GM12878 (cell line): Measurements from ENCODE around the gene MVK. TPM values are rescaled to one million over a fixed set of nuclear protein-coding genes. Genes with fewer than 3 reads are reported as not detected.

Experiments
- polyA plus RNA-seq, 11 experiments: library from polyadenylated mRNA; depleted of rRNA in 4 of 11; unstranded in 6 of 11; stranded (reverse) in 5 of 11; fragments of >200 nt; fragmentation: Nextera tagmentation in 4 of 11; fragmentation: Illumina TruSeq in 1 of 11; extraction: Ambion mirVana in 4 of 11; extraction: Trizol in 1 of 11; gene quantifications; 1 replicate in 1 of 11; 2 replicates in 10 of 11; pipeline versions ENCODE4 v1.2.1 to v1.2.3, GENCODE V29; 2011 to 2016; ENCODE audit warnings: inconsistent platforms in 2 of 11, missing spikeins in 2 of 11, low read depth in 1 of 11
- total RNA-seq, 4 experiments: library from RNA; depleted of rRNA in 3 of 4; stranded (reverse); fragments of >200 nt in 3 of 4; fragmentation: Illumina TruSeq in 1 of 4; extraction: Trizol in 1 of 4; gene quantifications; 2 replicates each; pipeline versions ENCODE4 v1.2.1 to v1.2.3, GENCODE V29; 2013 to 2021

The MVK gene
- total and polyA plus RNA-seq, 10 of the 15 experiments (the other 5 are each of a cell fraction or from before 2014, with no cell fraction given) = 0.24 to 46.7 (median 31.9) TPM

Other genes starting within 250 kb of the MVK start
- gene MYO1H, start 225.9 kb upstream of the MVK start, total RNA-seq (2014; rRNA removed) = not detected in 2 replicates
- gene MYO1H, start 225.9 kb upstream of the MVK start, total RNA-seq (2014; rRNA removed; fragmentation: Illumina TruSeq; extraction: Trizol) = not detected in 2 replicates
- gene MYO1H, start 225.9 kb upstream of the MVK start, total RNA-seq (2021) = not detected in 2 replicates
- not detected in 2 replicates for gene MYO1H, start 225.9 kb upstream of the MVK start, polyA plus RNA-seq (2011; rRNA removed)
- gene MYO1H, start 225.9 kb upstream of the MVK start, polyA plus RNA-seq (2014; fragmentation: Illumina TruSeq; extraction: Trizol) = not detected in 2 replicates
- under 1 TPM in 1 of 2 experiments, not detected in 1; 0.05 TPM for gene MYO1H, start 225.9 kb upstream of the MVK start, polyA plus RNA-seq (2014; fragmentation: Nextera tagmentation; extraction: Ambion mirVana)
- 0.03 TPM in 1 of 2 replicates, not detected in the other for gene MYO1H, start 225.9 kb upstream of the MVK start, polyA plus RNA-seq (2014; rRNA removed)
- gene MYO1H, start 225.9 kb upstream of the MVK start, polyA plus RNA-seq (2016; fragmentation: Nextera tagmentation; extraction: Ambion mirVana) = not detected
- gene KCTD10, start 96.5 kb upstream of the MVK start, total RNA-seq (2014; rRNA removed) = 22.1 and 36.4 TPM in 2 replicates
- gene KCTD10, start 96.5 kb upstream of the MVK start, total RNA-seq (2014; rRNA removed; fragmentation: Illumina TruSeq; extraction: Trizol) = 23.1 and 24.1 TPM in 2 replicates
- gene KCTD10, start 96.5 kb upstream of the MVK start, total RNA-seq (2021) = 34.0 and 40.5 TPM in 2 replicates
- 51.2 and 52.0 TPM in 2 replicates for gene KCTD10, start 96.5 kb upstream of the MVK start, polyA plus RNA-seq (2011; rRNA removed)
- gene KCTD10, start 96.5 kb upstream of the MVK start, polyA plus RNA-seq (2014; fragmentation: Illumina TruSeq; extraction: Trizol) = 33.3 and 36.3 TPM in 2 replicates
- gene KCTD10, start 96.5 kb upstream of the MVK start, polyA plus RNA-seq (2014; fragmentation: Nextera tagmentation; extraction: Ambion mirVana) = 10 to 100 TPM in 1 of 2 experiments, 1 to 10 TPM in 1; 5.6 to 28.4 TPM
- gene KCTD10, start 96.5 kb upstream of the MVK start, polyA plus RNA-seq (2014; rRNA removed) = 42.1 and 55.7 TPM in 2 replicates
- 10 to 100 TPM; 30.1 to 34.4 TPM for gene KCTD10, start 96.5 kb upstream of the MVK start, polyA plus RNA-seq (2016; fragmentation: Nextera tagmentation; extraction: Ambion mirVana)
- gene UBE3B, start 96.2 kb upstream of the MVK start, total RNA-seq (2014; rRNA removed) = 16.2 and 16.6 TPM in 2 replicates
- 11.1 and 11.3 TPM in 2 replicates for gene UBE3B, start 96.2 kb upstream of the MVK start, total RNA-seq (2014; rRNA removed; fragmentation: Illumina TruSeq; extraction: Trizol)
- gene UBE3B, start 96.2 kb upstream of the MVK start, total RNA-seq (2021) = 17.4 and 19.1 TPM in 2 replicates
- gene UBE3B, start 96.2 kb upstream of the MVK start, polyA plus RNA-seq (2011; rRNA removed) = 17.2 and 22.2 TPM in 2 replicates
- 12.9 and 13.7 TPM in 2 replicates for gene UBE3B, start 96.2 kb upstream of the MVK start, polyA plus RNA-seq (2014; fragmentation: Illumina TruSeq; extraction: Trizol)
- gene UBE3B, start 96.2 kb upstream of the MVK start, polyA plus RNA-seq (2014; fragmentation: Nextera tagmentation; extraction: Ambion mirVana) = 1 to 10 TPM; 7.4 to 7.7 TPM
- 17.5 and 19.6 TPM in 2 replicates for gene UBE3B, start 96.2 kb upstream of the MVK start, polyA plus RNA-seq (2014; rRNA removed)
- 10 to 100 TPM; 21.9 to 25.3 TPM for gene UBE3B, start 96.2 kb upstream of the MVK start, polyA plus RNA-seq (2016; fragmentation: Nextera tagmentation; extraction: Ambion mirVana)
- gene MMAB, start 290 bp upstream of the MVK start, total RNA-seq (2014; rRNA removed) = 47.1 and 49.6 TPM in 2 replicates
- 41.4 TPM in 2 replicates for gene MMAB, start 290 bp upstream of the MVK start, total RNA-seq (2014; rRNA removed; fragmentation: Illumina TruSeq; extraction: Trizol)
- 51.7 and 59.3 TPM in 2 replicates for gene MMAB, start 290 bp upstream of the MVK start, total RNA-seq (2021)
- gene MMAB, start 290 bp upstream of the MVK start, polyA plus RNA-seq (2011; rRNA removed) = 43.2 and 43.9 TPM in 2 replicates
- 9.6 and 22.5 TPM in 2 replicates for gene MMAB, start 290 bp upstream of the MVK start, polyA plus RNA-seq (2014; fragmentation: Illumina TruSeq; extraction: Trizol)
- gene MMAB, start 290 bp upstream of the MVK start, polyA plus RNA-seq (2014; fragmentation: Nextera tagmentation; extraction: Ambion mirVana) = 10 to 100 TPM; 10.6 to 28.6 TPM
- 55.2 and 56.1 TPM in 2 replicates for gene MMAB, start 290 bp upstream of the MVK start, polyA plus RNA-seq (2014; rRNA removed)
- gene MMAB, start 290 bp upstream of the MVK start, polyA plus RNA-seq (2016; fragmentation: Nextera tagmentation; extraction: Ambion mirVana) = 10 to 100 TPM; 61.4 to 65.3 TPM
- 0.05 and 0.28 TPM in 2 replicates for gene FAM222A, start 140.0 kb downstream of the MVK start, total RNA-seq (2014; rRNA removed)
- 0.09 TPM in 1 of 2 replicates, not detected in the other for gene FAM222A, start 140.0 kb downstream of the MVK start, total RNA-seq (2014; rRNA removed; fragmentation: Illumina TruSeq; extraction: Trizol)
- 0.37 and 0.49 TPM in 2 replicates for gene FAM222A, start 140.0 kb downstream of the MVK start, total RNA-seq (2021)
- 0.06 and 0.14 TPM in 2 replicates for gene FAM222A, start 140.0 kb downstream of the MVK start, polyA plus RNA-seq (2011; rRNA removed)
- gene FAM222A, start 140.0 kb downstream of the MVK start, polyA plus RNA-seq (2014; fragmentation: Illumina TruSeq; extraction: Trizol) = 0.06 TPM in 1 of 2 replicates, not detected in the other
- gene FAM222A, start 140.0 kb downstream of the MVK start, polyA plus RNA-seq (2014; fragmentation: Nextera tagmentation; extraction: Ambion mirVana) = under 1 TPM in 1 of 2 experiments, not detected in 1; 0.04 TPM
- gene FAM222A, start 140.0 kb downstream of the MVK start, polyA plus RNA-seq (2014; rRNA removed) = 0.04 and 0.38 TPM in 2 replicates
- not detected for gene FAM222A, start 140.0 kb downstream of the MVK start, polyA plus RNA-seq (2016; fragmentation: Nextera tagmentation; extraction: Ambion mirVana)